ENCODE results near the gene CD2.

Gene CD2, protein sequence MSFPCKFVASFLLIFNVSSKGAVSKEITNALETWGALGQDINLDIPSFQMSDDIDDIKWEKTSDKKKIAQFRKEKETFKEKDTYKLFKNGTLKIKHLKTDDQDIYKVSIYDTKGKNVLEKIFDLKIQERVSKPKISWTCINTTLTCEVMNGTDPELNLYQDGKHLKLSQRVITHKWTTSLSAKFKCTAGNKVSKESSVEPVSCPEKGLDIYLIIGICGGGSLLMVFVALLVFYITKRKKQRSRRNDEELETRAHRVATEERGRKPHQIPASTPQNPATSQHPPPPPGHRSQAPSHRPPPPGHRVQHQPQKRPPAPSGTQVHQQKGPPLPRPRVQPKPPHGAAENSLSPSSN

DNA sequence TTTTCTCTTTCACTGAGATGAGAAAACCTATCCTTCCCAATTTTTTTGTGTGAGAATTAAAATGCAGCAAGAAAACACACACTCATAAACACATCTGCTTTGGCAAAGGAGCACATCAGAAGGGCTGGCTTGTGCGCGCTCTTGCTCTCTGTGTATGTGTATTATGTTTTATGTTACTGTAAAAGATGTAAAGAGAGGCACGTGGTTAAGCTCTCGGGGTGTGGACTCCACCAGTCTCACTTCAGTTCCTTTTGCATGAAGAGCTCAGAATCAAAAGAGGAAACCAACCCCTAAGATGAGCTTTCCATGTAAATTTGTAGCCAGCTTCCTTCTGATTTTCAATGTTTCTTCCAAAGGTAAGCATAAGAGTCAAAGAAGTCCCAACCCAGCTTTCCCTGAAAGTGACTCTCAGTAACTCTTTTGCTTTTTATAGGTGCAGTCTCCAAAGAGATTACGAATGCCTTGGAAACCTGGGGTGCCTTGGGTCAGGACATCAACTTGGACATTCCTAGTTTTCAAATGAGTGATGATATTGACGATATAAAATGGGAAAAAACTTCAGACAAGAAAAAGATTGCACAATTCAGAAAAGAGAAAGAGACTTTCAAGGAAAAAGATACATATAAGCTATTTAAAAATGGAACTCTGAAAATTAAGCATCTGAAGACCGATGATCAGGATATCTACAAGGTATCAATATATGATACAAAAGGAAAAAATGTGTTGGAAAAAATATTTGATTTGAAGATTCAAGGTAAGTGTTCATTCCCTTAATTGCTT lies at the start of gene CD2:
TSS of gene CD2 (plus strand) at position 233 of the 780 bp plus-strand sequence. CDS start at position 296, 63 bp downstream.
- Mint-ChIP-seq H3K27ac (peak within 1 kb of the TSS; percentile 96), H3K27me3 (ENCODE audit: low read depth) (no peaks in the 10 kb centered on the region), H3K36me3 (ENCODE audit: low read depth) (peaks cover 63% of the 10 kb centered on the region), H3K9me3 (peaks cover 10% of the 10 kb centered on the region), H3K4me3 (peak within 1 kb of the TSS; percentile 97), H3K4me1 (ENCODE audit: low read depth) (peaks cover 31% of the 10 kb centered on the region)

DNA sequence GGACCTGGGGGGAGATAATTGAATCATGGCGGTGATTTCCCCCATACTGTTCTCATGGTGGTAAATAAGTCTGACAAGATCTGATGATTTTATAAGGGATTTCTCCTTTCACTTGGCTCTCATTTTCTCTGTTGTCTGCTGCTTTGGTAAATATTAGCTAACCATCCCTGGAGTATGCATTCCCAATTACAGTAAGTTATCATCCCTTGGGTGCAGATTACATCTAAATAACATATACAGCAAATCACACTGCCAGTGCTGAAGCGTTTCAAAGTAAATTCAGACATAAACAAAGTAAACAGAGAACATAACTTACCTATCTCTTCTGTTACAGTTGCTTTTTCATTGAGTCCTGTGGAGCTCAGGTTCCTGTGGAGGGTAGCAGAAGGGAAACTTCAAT lies 48.1 kb upstream of the CD2 start:
- H3K27me3 Mint-ChIP-seq (ENCODE audit: low read depth), result peaks cover 23% of the 10 kb centered on the region
- peaks cover 9% of the 10 kb centered on the region for H3K9me3 Mint-ChIP-seq
- no peak overlapping the region for H3K27ac Mint-ChIP-seq
- peaks cover 2% of the 10 kb centered on the region for H3K36me3 Mint-ChIP-seq (ENCODE audit: low read depth)
- H3K4me1 Mint-ChIP-seq (ENCODE audit: low read depth), result no peaks in the 10 kb centered on the region
- no peak overlapping the region for H3K4me3 Mint-ChIP-seq

DNA sequence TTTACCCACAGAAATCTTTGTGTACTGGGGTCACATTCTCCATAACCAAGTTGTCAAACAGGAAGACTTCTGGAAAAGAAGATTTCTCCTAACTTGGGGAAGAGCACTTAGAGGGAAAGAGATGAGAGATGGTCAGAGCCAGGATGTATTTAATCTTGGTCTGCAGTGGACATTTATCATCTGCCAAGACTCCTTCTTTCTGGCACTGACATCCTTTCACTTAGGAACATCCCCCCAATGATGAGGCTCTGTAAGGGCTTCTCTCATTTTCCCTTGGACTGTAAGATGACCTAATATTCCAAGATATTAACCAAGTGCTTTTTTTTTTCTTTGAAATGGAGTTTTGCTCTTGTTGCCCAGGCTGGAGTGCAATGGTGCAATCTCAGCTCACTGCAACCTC lies 47.4 kb upstream of the CD2 start:
- H3K27ac Mint-ChIP-seq, result no peak overlapping the region
- no peak overlapping the region for H3K4me3 Mint-ChIP-seq
- H3K4me1 Mint-ChIP-seq (ENCODE audit: low read depth), result no peaks in the 10 kb centered on the region
- H3K9me3 Mint-ChIP-seq, result peaks cover 9% of the 10 kb centered on the region
- peaks cover 2% of the 10 kb centered on the region for H3K36me3 Mint-ChIP-seq (ENCODE audit: low read depth)
- peaks cover 23% of the 10 kb centered on the region for H3K27me3 Mint-ChIP-seq (ENCODE audit: low read depth)

DNA sequence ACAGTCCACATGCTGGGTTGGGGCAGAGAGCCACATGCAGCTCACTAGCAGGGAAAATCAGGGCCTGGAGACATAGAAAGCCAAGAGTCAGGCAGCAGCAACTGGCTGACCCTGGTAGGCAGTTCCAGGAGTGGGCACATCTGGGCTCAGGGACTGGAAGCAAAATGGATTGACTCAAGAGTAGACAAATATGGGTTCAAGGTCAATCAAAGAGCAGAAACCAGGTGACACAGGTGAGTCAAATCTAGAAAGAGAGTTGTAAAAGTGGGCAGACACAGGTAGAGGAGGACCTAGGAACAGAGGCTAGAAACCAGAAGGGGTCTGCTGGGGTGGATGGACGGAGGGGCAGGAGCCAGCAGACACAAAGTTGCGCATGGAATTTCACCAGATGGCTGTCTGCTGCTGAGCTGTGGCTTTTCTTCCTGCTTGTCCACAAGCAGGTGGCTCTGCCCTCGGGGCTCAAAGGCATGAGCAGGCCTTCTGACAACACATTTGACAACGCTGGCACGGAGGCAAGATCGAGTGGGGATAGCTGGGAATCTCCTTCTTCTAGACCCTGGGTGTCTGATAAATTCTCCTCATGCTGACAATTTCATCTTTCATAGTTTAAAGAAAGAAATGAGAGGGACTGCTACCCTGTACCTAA lies 45.9 kb upstream of the CD2 start:
- Mint-ChIP-seq H3K36me3 (ENCODE audit: low read depth) (peaks cover 2% of the 10 kb centered on the region), H3K4me1 (ENCODE audit: low read depth) (peaks cover 5% of the 10 kb centered on the region), H3K27me3 (ENCODE audit: low read depth) (peaks cover 19% of the 10 kb centered on the region), H3K9me3 (peaks cover 9% of the 10 kb centered on the region), H3K4me3 (no peak overlapping the region), H3K27ac (no peak overlapping the region)

DNA sequence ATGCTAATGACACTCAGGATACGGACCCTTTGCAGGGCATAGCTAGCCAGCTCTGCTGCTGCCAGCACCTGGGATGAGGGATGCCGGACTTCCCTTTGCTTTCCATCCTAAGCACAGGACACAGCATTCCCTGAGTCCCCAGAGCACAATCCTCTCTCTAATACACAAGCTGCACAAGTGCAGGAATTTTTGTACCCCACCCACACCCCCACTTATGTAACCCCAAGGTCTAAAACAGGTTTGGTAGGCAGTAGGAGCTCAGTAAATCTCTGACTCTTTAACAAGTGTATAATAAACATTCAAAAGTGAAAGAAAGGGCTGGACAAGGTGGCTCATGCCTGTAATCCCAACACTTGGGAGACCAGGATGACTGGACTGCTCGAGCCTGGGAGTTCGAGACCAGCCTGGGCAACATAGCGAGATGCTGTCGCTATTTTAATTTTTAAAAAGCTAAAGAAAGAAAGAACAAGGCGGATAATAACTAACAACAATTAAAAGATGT lies 44.5 kb upstream of the CD2 start:
- Mint-ChIP-seq H3K36me3 (ENCODE audit: low read depth) (peaks cover 2% of the 10 kb centered on the region), H3K4me3 (no peak overlapping the region), H3K4me1 (ENCODE audit: low read depth) (peaks cover 5% of the 10 kb centered on the region), H3K27me3 (ENCODE audit: low read depth) (peaks cover 16% of the 10 kb centered on the region), H3K9me3 (peaks cover 9% of the 10 kb centered on the region), H3K27ac (no peak overlapping the region)

DNA sequence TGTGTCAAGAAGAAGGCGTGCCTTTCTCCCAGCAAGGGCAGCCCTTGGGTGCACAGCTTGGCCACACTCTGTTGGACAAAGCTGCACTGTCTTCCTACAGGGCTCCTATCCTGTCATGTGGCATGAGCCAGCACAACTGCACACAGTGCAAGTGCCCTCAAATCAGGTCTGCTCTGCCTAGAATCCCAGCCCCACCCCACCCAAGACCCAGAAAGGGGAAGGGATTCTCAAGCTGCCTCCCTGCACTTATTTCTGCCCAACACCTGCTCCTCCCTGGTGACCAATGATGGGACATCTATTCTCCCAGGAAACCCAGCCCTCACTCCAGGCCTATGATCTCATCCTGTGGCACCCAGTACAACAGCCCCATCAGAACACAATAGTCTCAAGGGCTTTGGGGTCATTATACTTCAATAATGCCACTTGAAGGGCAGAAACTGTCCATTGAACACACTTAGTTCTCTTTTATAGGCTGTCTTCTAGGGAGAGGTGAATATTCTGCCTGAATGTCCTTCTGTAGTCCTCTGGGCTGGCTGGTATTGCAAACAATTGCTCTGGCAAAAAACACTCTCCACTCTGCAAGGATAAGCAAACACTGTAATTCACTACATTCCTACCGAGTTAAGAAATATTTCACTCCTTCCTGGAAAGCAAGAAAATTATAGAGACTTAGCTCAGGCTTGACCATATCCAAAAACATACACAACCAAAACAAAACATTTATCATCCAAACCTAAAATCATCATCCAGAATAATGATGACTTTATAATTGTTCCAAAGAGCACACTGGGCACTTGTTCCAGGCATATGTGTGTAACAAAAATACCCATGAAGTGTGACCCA lies 43.6 kb upstream of the CD2 start:
- peaks cover 16% of the 10 kb centered on the region for H3K27me3 Mint-ChIP-seq (ENCODE audit: low read depth)
- no peak overlapping the region for H3K4me3 Mint-ChIP-seq
- H3K9me3 Mint-ChIP-seq, result peaks cover 9% of the 10 kb centered on the region
- peaks cover 2% of the 10 kb centered on the region for H3K36me3 Mint-ChIP-seq (ENCODE audit: low read depth)
- H3K27ac Mint-ChIP-seq, result no peak overlapping the region
- peaks cover 5% of the 10 kb centered on the region for H3K4me1 Mint-ChIP-seq (ENCODE audit: low read depth)

DNA sequence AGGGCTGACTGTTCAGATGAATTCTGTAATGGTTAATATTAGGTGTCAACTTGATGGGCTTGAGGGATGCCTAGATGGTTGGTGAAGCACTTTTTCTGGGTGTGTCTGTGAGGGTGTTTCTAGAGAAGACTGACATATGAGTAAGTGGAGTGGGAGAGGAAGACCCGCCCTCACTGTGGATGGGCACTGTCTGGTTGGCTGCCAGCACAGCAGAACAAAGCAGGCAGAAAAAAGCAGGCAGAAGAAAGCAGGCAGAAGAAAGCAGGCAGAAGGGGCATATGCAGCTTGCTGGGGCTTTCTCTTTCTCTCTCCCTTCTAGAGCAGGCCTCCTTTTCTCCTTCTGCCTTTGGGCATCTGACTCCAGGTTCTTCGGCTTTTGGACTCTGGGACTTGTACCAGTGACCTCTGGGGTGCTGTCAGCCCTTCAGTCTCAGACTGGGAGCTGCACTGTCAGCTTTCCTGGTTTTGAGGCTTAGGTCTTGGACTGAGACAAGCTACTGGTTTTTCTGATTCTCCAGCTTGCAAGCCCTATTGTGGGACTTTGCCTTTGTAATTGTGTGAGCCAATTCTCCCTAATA lies 42.9 kb upstream of the CD2 start:
- peaks cover 2% of the 10 kb centered on the region for H3K36me3 Mint-ChIP-seq (ENCODE audit: low read depth)
- H3K27ac Mint-ChIP-seq, result no peak overlapping the region
- H3K27me3 Mint-ChIP-seq (ENCODE audit: low read depth), result peaks cover 15% of the 10 kb centered on the region
- no peak overlapping the region for H3K4me3 Mint-ChIP-seq
- peaks cover 5% of the 10 kb centered on the region for H3K4me1 Mint-ChIP-seq (ENCODE audit: low read depth)
- H3K9me3 Mint-ChIP-seq, result peaks cover 5% of the 10 kb centered on the region

DNA sequence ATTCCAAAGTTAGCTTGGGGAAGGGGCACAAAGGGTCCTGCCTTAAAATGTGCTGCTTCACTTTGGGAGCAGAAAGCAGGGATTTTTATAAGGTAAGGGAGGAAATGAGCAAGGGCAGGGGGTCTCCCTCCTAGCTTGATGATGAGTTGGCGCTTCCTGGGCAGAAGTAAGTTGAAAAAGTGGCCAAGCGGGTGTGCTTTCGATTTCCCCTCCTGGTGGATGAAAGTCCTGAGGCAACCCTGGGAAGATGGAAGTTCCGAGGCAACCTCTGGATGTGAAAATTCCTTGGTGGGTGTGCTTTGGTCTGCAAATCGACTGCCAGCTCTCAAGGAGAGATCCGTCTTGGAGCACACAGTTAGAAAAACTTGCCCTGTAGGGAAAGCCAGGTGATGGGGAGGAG lies 41.7 kb upstream of the CD2 start:
- H3K4me1 Mint-ChIP-seq (ENCODE audit: low read depth), result peaks cover 5% of the 10 kb centered on the region
- no peak overlapping the region for H3K27ac Mint-ChIP-seq
- H3K9me3 Mint-ChIP-seq, result no peaks in the 10 kb centered on the region
- H3K36me3 Mint-ChIP-seq (ENCODE audit: low read depth), result peaks cover 2% of the 10 kb centered on the region
- peaks cover 18% of the 10 kb centered on the region for H3K27me3 Mint-ChIP-seq (ENCODE audit: low read depth)
- H3K4me3 Mint-ChIP-seq, result no peak overlapping the region

DNA sequence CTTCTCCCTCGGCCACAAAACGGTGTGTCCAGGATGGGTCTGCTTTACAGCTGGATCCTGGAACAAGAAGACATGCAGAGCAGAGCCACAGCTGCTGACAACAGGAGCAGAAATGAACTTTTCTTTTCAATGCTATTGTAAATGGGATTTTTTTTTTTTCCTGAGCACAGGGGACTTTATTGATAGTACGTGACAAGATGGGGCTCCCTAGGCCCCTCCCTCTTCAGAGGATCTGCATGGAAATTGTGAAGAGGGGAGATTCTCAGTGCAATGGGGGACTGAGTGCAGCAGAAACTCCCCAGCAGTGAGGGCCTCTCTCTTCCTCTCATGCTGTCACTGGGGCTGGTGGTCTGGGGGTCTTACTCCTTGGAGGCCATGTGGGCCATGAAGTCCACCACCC lies 40.8 kb upstream of the CD2 start:
- no peaks in the 10 kb centered on the region for H3K9me3 Mint-ChIP-seq
- no peak overlapping the region for H3K27ac Mint-ChIP-seq

DNA sequence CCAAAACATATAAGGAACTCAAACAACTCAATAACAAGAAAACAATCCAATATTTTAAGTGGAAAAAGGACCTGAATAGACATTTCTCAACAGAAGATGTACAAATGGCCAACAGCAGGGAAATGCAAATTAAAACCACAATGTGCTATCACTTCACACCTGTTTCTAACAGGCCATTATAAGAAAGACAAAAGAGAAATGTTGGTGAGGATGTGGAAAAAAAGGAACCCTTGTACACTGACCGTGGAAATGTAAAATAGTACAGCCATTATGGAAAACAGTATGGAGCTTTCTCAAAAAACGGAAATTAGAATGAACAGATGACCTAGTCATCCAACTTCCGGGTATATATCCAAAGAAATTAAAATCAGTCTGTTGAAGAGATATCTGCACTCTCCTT lies 37.8 kb upstream of the CD2 start:
- peaks cover 12% of the 10 kb centered on the region for H3K27me3 Mint-ChIP-seq (ENCODE audit: low read depth)
- peaks cover 4% of the 10 kb centered on the region for H3K9me3 Mint-ChIP-seq
- no peak overlapping the region for H3K4me3 Mint-ChIP-seq
- no peaks in the 10 kb centered on the region for H3K36me3 Mint-ChIP-seq (ENCODE audit: low read depth)
- H3K4me1 Mint-ChIP-seq (ENCODE audit: low read depth), result peaks cover 5% of the 10 kb centered on the region
- no peak overlapping the region for H3K27ac Mint-ChIP-seq

More for the DNA sequence above, 40.8 kb upstream of the CD2 start:
- Mint-ChIP-seq H3K36me3 (ENCODE audit: low read depth) (no peaks in the 10 kb centered on the region), H3K4me1 (ENCODE audit: low read depth) (peaks cover 5% of the 10 kb centered on the region), H3K4me3 (no peak overlapping the region), H3K27me3 (ENCODE audit: low read depth) (peaks cover 12% of the 10 kb centered on the region)

DNA sequence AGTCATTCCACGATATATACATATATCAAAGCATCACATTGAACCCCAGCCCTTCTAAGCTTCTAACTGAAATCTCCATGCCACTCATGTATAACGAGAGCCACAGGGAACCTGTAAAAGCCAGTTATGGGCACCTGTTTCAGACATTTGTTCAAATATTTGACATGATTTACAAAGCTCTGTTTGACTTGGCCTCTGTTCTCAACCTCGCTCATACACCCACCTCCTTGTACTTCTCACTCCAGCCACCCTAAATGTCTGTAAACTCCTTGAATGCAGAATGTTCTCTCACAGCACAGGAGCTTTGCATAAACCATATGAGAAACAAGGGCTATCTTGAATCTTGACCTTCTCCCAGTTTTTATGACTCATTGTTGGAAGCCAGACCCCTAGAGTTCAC lies 36.9 kb upstream of the CD2 start:
- peaks cover 4% of the 10 kb centered on the region for H3K4me1 Mint-ChIP-seq (ENCODE audit: low read depth)
- no peak overlapping the region for H3K4me3 Mint-ChIP-seq
- peaks cover 4% of the 10 kb centered on the region for H3K9me3 Mint-ChIP-seq
- no peak overlapping the region for H3K27ac Mint-ChIP-seq
- peaks cover 12% of the 10 kb centered on the region for H3K27me3 Mint-ChIP-seq (ENCODE audit: low read depth)
- no peaks in the 10 kb centered on the region for H3K36me3 Mint-ChIP-seq (ENCODE audit: low read depth)

DNA sequence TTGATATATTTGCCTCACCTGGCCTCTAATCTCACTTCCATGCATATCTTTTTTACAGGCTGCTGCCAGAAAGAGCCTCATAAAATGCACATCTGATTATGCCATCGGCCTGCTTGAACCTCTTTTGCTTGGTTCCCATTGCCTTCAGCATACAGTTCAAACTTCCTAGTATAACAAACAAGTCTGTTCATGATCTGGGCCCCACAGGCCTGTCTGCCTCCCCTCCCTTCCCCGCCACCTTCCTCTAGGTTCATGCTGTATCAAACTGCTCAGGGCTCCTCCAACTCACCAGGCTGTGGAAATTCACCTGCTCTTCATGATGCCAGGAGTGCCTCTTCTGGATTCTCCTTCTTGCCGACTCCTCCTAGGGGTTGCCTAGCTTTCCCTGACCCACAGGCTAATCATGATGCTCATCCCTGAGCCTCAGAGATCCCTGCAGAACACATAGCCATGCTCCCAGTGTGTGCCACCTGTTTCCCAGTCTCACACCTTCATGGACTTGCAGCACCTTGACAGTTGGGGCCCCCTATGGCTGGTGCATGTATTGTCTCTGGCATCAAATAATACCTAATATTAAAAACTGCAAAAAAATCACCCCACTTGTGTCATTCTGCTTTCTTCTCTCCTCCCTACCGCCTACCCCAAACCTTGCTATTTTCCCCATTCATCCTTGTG lies 33.7 kb upstream of the CD2 start:
- peaks cover 12% of the 10 kb centered on the region for H3K27me3 Mint-ChIP-seq (ENCODE audit: low read depth)
- H3K27ac Mint-ChIP-seq, result no peak overlapping the region
- no peaks in the 10 kb centered on the region for H3K36me3 Mint-ChIP-seq (ENCODE audit: low read depth)
- peaks cover 3% of the 10 kb centered on the region for H3K4me1 Mint-ChIP-seq (ENCODE audit: low read depth)
- H3K4me3 Mint-ChIP-seq, result no peak overlapping the region
- H3K9me3 Mint-ChIP-seq, result peaks cover 4% of the 10 kb centered on the region

DNA sequence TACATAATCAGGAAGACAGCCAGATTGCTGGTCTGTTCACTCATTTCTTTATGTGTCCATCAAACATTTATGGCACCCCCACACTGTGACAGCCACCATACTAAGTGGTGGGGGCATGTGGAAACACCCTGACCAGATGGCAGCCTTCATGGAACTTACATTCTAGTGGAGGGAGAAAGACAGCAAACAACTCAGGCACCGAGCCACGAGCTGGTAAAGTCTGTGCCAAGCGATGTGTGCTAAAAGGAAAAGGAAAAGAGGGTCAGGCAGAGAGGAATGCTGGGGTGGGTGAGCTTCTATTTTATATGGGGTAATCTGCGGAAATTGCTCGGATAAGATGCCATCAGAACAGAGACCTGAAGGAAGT lies 33.2 kb upstream of the CD2 start:
- Mint-ChIP-seq H3K9me3 (peaks cover 4% of the 10 kb centered on the region), H3K36me3 (ENCODE audit: low read depth) (no peaks in the 10 kb centered on the region), H3K4me3 (no peak overlapping the region), H3K4me1 (ENCODE audit: low read depth) (peaks cover 5% of the 10 kb centered on the region), H3K27me3 (ENCODE audit: low read depth) (peaks cover 10% of the 10 kb centered on the region), H3K27ac (no peak overlapping the region)
